Stimulated activated CD4-positive, alpha-beta T cell treated with anti-CD3 and anti-CD28 coated beads, Interleukin-12 subunit alpha, Interleukin-12 subunit beta, amount 100 ng/mL, for 48 hours (primary cell): ENCODE data around the gene TRIM72.
"Not testable (repeated sequence)": the region's sequence is repeated elsewhere in the genome, so short reads cannot be mapped to it uniquely, and the experiment has no call there.

ENCODE experiments used
- DNase-seq, 3 donors: peaks; one replicate each; pipeline ENCODE4 v3.0.0-alpha.2; 2020; ENCODE audit warnings: low read depth in 2 of 3, low spot score in 1 of 3

The TRIM72 gene

DNA sequence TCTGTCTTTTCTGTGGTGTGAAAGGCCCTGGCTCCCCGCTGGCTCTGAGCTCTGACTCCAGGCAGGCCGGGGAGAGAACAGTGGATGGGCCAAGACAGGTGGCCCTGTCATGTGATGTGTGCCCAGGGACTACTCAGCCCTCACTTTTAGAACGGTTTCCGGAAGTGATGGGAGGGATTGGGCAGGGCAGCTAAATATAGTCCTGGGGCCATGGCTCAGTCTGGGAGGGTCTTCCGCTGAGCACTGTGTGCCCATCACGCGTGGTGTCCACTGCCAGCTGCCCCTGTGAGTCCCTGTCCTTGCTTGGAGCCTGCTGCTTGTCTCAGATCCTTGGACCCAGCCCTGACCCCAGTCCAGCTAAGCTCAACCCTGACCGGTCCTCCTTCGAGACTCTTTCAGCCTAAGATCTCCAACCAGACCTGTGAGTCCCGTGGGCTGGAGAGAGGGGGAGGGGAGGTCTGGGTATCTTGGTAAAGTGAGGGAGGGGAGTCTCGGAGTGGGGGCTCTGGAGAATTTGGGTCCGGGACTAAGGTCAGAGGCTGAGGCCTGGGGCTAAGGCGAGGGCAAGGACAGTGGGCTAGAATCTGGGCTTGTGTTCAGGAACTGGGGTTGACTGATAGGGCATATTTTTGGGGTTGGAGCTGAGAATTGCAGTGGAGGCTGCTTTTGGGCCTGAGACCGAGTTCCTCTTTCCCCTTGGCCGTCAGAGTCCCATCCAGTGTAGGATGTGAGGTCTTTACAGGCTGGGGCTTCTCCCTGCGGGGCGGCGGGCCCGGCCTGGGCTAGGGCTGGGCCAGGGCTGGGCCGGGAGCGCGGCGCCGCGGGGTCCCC, at the start of gene TRIM72:
TRIM72 (plus strand) TSS at position 243 of the 831 bp plus-strand sequence. CDS start 620 bp downstream, outside the sequence.
- no peak for DNase-seq

GRCh38 chr16:31167315-31167714, 46.6 kb upstream of the TRIM72 start:
- DNase-seq: no peak

DNA sequence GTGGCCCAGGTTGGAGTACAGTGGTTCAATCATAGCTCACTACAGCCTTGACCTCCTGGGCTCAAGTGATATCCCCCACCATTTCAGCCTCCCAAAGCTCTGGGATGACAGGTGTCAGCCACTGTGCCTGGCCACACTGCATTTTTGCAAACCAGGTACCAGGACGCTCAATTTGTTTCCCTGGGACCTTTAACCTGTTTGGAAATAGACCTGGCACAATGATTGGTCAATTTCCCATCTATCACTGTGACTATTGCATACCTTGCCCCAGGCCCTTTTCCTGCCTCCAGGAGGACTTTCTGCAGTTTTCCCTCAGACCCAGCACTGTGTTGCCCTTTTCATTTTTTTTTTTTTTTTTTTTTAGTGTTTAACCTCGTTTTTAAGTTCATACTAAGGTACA, 45.1 kb upstream of the TRIM72 start:
- DNase-seq: no peak

- DNase-seq: not testable (repeated sequence)
These were observed 43.9 kb upstream of the TRIM72 start for GRCh38 chr16:31170048-31170447.

DNA sequence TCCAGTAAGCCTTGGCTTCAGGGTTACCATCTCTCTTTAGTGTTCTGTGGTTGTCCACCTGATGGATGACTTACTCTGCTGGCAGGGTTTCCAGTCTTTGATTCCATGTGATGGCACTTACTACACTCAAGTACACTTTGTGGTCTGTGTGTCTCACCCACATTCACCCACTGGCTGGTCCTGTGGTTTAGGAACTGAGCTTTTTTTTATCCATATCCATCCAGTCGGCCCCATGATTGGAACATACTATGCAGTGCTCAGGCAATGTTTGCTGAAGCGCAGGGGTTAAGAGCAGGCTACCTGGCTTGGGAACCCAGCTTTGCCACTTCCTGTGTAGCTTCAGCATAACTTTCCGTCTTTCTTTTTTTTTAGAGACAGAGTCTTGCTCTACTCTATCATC, 36.8 kb upstream of the TRIM72 start:
- DNase-seq: peak in 1 of 3 donors; percentile 47

- no peak for DNase-seq
These were observed 34.6 kb upstream of the TRIM72 start for GRCh38 chr16:31179219-31179746.

- peak; percentile 86 to 87 (median 86) for DNase-seq
These were observed 34.0 kb upstream of the TRIM72 start, which contains the start of gene FUS for GRCh38 chr16:31179747-31180459. FUS (plus strand) TSS chr16:31180139; CDS start chr16:31180215, 76 bp downstream.

GRCh38 chr16:31181102-31181830, 32.7 kb upstream of the TRIM72 start:
- peak in 1 of 3 donors; percentile 35 for DNase-seq

DNA sequence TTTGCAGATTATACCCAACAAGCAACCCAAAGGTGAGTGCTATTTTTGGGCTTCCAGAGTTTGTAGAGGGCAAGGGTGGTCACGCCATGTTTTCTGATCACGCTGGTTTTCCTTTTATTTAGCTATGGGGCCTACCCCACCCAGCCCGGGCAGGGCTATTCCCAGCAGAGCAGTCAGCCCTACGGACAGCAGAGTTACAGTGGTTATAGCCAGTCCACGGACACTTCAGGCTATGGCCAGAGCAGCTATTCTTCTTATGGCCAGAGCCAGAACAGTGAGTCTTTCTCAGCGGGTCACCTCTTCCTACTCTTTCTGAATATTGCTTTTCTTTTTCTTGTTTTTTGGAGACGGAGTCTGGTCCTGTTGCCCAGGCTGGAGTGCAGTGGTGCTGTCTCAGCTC, 31.5 kb upstream of the TRIM72 start:
- DNase-seq: no peak

- DNase-seq: no peak
These were observed 30.2 kb upstream of the TRIM72 start for GRCh38 chr16:31183432-31184428.

DNA sequence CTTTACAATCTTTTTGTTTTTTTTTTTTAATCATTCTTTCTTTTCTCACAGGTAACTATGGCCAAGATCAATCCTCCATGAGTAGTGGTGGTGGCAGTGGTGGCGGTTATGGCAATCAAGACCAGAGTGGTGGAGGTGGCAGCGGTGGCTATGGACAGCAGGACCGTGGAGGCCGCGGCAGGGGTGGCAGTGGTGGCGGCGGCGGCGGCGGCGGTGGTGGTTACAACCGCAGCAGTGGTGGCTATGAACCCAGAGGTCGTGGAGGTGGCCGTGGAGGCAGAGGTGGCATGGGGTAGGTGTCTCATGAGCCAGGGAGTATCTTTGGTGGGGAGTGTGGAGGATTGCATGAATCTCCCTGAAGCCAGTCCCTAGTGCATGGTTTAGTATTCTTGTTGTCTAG, 29.0 kb upstream of the TRIM72 start:
- DNase-seq: no peak

GRCh38 chr16:31185339-31185738, 28.6 kb upstream of the TRIM72 start:
- no peak for DNase-seq

DNA sequence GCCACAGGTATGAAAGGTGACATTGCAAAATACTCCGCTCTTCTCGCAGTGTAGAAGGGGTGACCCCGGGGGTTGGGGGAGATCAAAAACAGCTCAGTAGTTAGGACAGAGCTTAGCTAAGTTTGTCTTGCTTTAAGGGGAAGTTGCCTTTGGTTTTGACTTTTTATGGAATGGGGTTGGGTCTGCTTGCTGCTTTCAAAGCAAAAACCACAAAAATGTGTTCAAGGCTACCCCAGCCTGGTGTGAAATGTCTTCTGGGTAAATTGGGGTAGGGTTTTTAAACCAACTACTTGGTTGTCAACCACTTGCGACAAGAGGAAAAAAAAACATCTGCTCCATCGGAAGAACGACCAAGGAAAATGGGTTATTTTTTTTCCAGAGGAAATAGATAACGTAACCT, 27.7 kb upstream of the TRIM72 start:
- DNase-seq: no peak

GRCh38 chr16:31186930-31187807, 26.8 kb upstream of the TRIM72 start:
- no peak for DNase-seq

DNA sequence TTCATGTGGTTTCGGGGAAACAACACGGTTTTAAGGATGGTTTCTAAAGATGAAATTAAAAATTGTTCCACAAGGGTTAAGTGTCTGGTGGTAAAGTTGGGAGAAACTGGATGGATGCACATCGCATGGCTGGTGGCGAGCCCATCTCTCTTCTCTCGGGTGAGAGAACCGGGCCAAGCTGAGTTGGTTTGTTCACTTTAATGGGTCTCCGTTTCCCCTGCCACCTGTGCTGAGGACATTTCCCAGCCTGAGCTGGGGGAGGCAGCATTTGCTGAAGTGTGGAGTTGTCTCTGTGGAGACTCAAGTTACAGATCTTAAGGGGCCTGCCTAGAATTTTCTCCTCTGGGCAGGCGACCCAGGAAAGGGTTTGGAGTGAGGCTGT, 26.1 kb upstream of the TRIM72 start:
- no peak for DNase-seq

GRCh38 chr16:31188450-31189411, 25.2 kb upstream of the TRIM72 start:
- DNase-seq: no peak

DNA sequence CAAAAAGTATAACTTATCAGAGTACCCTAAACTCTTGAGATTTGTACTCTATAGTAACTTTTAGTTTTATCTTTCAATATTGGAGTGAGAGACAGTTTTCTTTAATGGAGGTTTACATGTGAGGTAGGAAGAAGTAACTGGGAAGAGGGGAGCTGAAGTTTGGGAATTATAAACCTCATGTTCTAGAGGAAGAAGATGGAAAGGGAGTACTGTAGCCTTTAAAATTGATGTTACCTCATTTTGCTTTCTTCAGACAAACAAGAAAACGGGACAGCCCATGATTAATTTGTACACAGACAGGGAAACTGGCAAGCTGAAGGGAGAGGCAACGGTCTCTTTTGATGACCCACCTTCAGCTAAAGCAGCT, 24.5 kb upstream of the TRIM72 start:
- DNase-seq: no peak

DNA sequence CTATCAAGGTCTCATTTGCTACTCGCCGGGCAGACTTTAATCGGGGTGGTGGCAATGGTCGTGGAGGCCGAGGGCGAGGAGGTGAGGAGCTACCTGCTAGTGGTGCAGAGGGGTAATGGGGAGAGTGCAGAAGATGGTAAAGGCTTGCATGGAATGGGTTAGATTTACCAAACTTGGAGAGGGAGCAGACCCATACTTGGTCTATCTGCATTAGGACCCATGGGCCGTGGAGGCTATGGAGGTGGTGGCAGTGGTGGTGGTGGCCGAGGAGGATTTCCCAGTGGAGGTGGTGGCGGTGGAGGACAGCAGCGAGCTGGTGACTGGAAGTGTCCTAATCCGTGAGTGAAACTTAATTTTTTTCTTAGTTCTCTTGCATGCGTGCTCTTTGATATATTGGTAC, 23.9 kb upstream of the TRIM72 start:
- no peak for DNase-seq
